Tibial artery (tissue), 4 donors: Measurements from ENCODE around the gene FLNB.

Experiments used
- DNase-seq, 2 donors: peaks; one replicate each; pipeline ENCODE4 v3.0.0-alpha.2; 2019
- H3K27ac ChIP-seq, 2 donors: fragments of 200-600 bp; sonication (generic) in 1 of 2; 1 replicate in 1 of 2; 2 replicates in 1 of 2; pipeline ENCODE4 v1.5.1; 2018 to 2019; ENCODE audit warnings: mild to moderate bottlenecking in 1 of 2
- H3K27me3 ChIP-seq, 2 donors: fragments of 200-600 bp; sonication (generic) in 1 of 2; one replicate each; pipeline versions ENCODE4 v1.5.1 to v1.6.0; 2016 to 2019
- H3K36me3 ChIP-seq, 3 donors: fragments of 200-600 bp; sonication (generic) in 2 of 3; one replicate each; pipeline ENCODE4 v1.5.1; 2016 to 2019; ENCODE audit warnings: mild to moderate bottlenecking in 2 of 3
- H3K4me1 ChIP-seq, 4 donors: fragments of 200-600 bp; sonication (generic) in 2 of 4; 1 replicate in 3 of 4; 2 replicates in 1 of 4; pipeline ENCODE4 v1.5.1; 2016 to 2019
- H3K4me3 ChIP-seq, 2 donors: fragments of 200-600 bp; sonication (generic) in 1 of 2; 1 replicate in 1 of 2; 2 replicates in 1 of 2; pipeline ENCODE4 v1.5.1; 2018 to 2019; ENCODE audit warnings: mild to moderate bottlenecking in 2 of 2
- H3K9me3 ChIP-seq, 3 donors: fragments of 200-600 bp; sonication (generic) in 1 of 3; one replicate each; pipeline ENCODE4 v1.5.1; 2016 to 2019
- CTCF ChIP-seq, 2 experiments: fragments of 200-600 bp in 1 of 2; fragments of 450-650 bp in 1 of 2; IDR thresholded peaks; one replicate each; pipeline ENCODE4 v1.5.1; 2017 to 2019; ENCODE audit warnings: antibody characterized with exemption in 2 of 2, mild to moderate bottlenecking in 1 of 2, moderate library complexity in 1 of 2
- intact Hi-C: fragments of 100-400 bp; cut with DNase I; formaldehyde crosslinking; loops from one replicate; pipeline ENCODE4 v1.15.0; 2023; ENCODE audit warnings: low total_unique reads

The FLNB gene

GRCh38 chr3:58179235-58180098 lies 171.2 kb downstream of the FLNB start:
- Histone ChIP-seq H3K4me3 (no peak overlapping the region), H3K9me3 (no peaks in the 10 kb centered on the region), H3K36me3 (no peaks in the 10 kb centered on the region), H3K27me3 (no peaks in the 10 kb centered on the region), H3K4me1 (peaks cover 0 to 31% (median 26%) of the 10 kb centered on the region in 4 donors), H3K27ac (no peak overlapping the region)
- TF ChIP-seq CTCF (IDR thresholded peaks at IDR 0.05): no peak
- DNase-seq: no peak
- intact Hi-C loops: loop anchor here (2.0 to 5.0 kb wide), 2 partner anchors 37 to 118 kb away; no protein-coding TSS in a partner anchor

GRCh38 chr3:58180099-58180880 lies 172.1 kb downstream of the FLNB start:
- no peaks in the 10 kb centered on the region for H3K36me3 ChIP-seq
- DNase-seq: no peak
- H3K4me3 ChIP-seq: no peak overlapping the region
- H3K27me3 ChIP-seq: no peaks in the 10 kb centered on the region
- no peak overlapping the region for H3K27ac ChIP-seq
- peaks cover 0 to 23% (median 19%) of the 10 kb centered on the region in 4 donors for H3K4me1 ChIP-seq
- no peak for TF ChIP-seq CTCF (IDR thresholded peaks at IDR 0.05)
- intact Hi-C loops: no loop called here
- no peaks in the 10 kb centered on the region for H3K9me3 ChIP-seq

GRCh38 chr3:58180940-58181587 lies 172.8 kb downstream of the FLNB start:
- Histone ChIP-seq H3K27me3 (no peaks in the 10 kb centered on the region), H3K36me3 (no peaks in the 10 kb centered on the region), H3K4me1 (peaks cover 0 to 15% (median 11%) of the 10 kb centered on the region in 4 donors), H3K27ac (no peak overlapping the region), H3K4me3 (no peak overlapping the region), H3K9me3 (no peaks in the 10 kb centered on the region)
- DNase-seq: no peak
- TF ChIP-seq CTCF (IDR thresholded peaks at IDR 0.05): no peak
- intact Hi-C loops: no loop called here

- H3K36me3 ChIP-seq: no peaks in the 10 kb centered on the region
- no peak overlapping the region for H3K4me3 ChIP-seq
- no peak for TF ChIP-seq CTCF (IDR thresholded peaks at IDR 0.05)
- intact Hi-C loops: no loop called here
- DNase-seq: no peak
- H3K9me3 ChIP-seq: no peaks in the 10 kb centered on the region
- no peak overlapping the region for H3K27ac ChIP-seq
- no peaks in the 10 kb centered on the region for H3K27me3 ChIP-seq
- peaks cover 0 to 3% (median under 1%) of the 10 kb centered on the region in 4 donors for H3K4me1 ChIP-seq
Observed at GRCh38 chr3:58183221-58183620, 175.0 kb downstream of the FLNB start.

GRCh38 chr3:58183891-58184290 lies 175.7 kb downstream of the FLNB start:
- intact Hi-C loops: no loop called here
- Histone ChIP-seq H3K4me1 (no peaks in the 10 kb centered on the region), H3K9me3 (no peaks in the 10 kb centered on the region), H3K27me3 (no peaks in the 10 kb centered on the region), H3K36me3 (no peaks in the 10 kb centered on the region), H3K27ac (no peak overlapping the region), H3K4me3 (no peak overlapping the region)
- no peak for TF ChIP-seq CTCF (IDR thresholded peaks at IDR 0.05)
- no peak for DNase-seq
